ENCODE measurements around the gene EHBP1L1.

GRCh38 chr11:65598258-65598699, 22.4 kb downstream of the EHBP1L1 start:
- TF ChIP-seq CTCF (conservative IDR thresholded peaks at IDR 0.05 in 1 of 2, IDR thresholded peaks at IDR 0.05 in 1 of 2; ENCODE audit: low read depth in 1 of 2, low read length in 2 of 2) (no peak), EZH2 (IDR thresholded peaks at IDR 0.05; ENCODE audit: low read length, missing control alignments) (no peak)

Measured in fibroblast of lung (primary cell).